Ishikawa (cell line): ENCODE measurements around the gene PARD3B.

Experiments used
- CEBPB ChIP-seq: IDR thresholded peaks from 2 replicates; pipeline ENCODE4 v1.6.1; 2012
- CREB1 ChIP-seq: IDR thresholded peaks from 2 replicates; pipeline ENCODE4 v1.6.1; 2012; ENCODE audit warnings: low read depth
- EGR1 ChIP-seq: IDR thresholded peaks from 2 replicates; pipeline ENCODE4 v1.6.1; 2012
- EP300 ChIP-seq: IDR thresholded peaks from 2 replicates; pipeline ENCODE4 v1.6.1; 2012; ENCODE audit warnings: borderline replicate concordance
- FOXM1 ChIP-seq: IDR thresholded peaks from 2 replicates; pipeline ENCODE4 v1.6.1; 2012; ENCODE audit warnings: low read depth, borderline replicate concordance
- MAX ChIP-seq: IDR thresholded peaks from 2 replicates; pipeline ENCODE4 v1.6.1; 2012
- NFIC ChIP-seq: IDR thresholded peaks from 2 replicates; pipeline ENCODE4 v1.6.1; 2012
- RAD21 ChIP-seq: IDR thresholded peaks from 2 replicates; pipeline ENCODE4 v1.6.1; 2012; ENCODE audit warnings: low read depth
- REST ChIP-seq: IDR thresholded peaks from 2 replicates; pipeline ENCODE4 v1.6.1; 2012; ENCODE audit warnings: low read depth, mild to moderate bottlenecking
- TAF1 ChIP-seq: IDR thresholded peaks from 2 replicates; pipeline ENCODE4 v1.6.1; 2012; ENCODE audit warnings: low read depth, mild to moderate bottlenecking
- TCF12 ChIP-seq: IDR thresholded peaks from 2 replicates; pipeline ENCODE4 v1.6.1; 2012; ENCODE audit warnings: low read depth
- USF1 ChIP-seq: IDR thresholded peaks from 2 replicates; pipeline ENCODE4 v1.6.1; 2012
- YY1 ChIP-seq: IDR thresholded peaks from 2 replicates; pipeline ENCODE4 v1.6.1; 2012; ENCODE audit warnings: low read depth
- ZBTB7A ChIP-seq: IDR thresholded peaks from 2 replicates; pipeline ENCODE4 v1.6.1; 2012; ENCODE audit warnings: low read depth

- TF ChIP-seq REST (no peak), CREB1 (no peak), NFIC (no peak), EP300 (no peak), CEBPB (no peak), YY1 (no peak), TAF1 (no peak), MAX (no peak), USF1 (no peak), RAD21 (no peak), TCF12 (no peak), ZBTB7A (no peak), FOXM1 (no peak), EGR1 (no peak)
These were observed 902.9 kb downstream of the PARD3B start for GRCh38 chr2:205448189-205448588.
